Stimulated activated CD4-positive, alpha-beta T cell treated with anti-CD3 and anti-CD28 coated beads, Interleukin-4, amount 100 ng/mL, for 4 hours (primary cell): ENCODE measurements around the gene VWDE.

Experiments
- DNase-seq, 2 experiments: peaks; one replicate each; pipeline ENCODE4 v3.0.0-alpha.2; 2020

VWDE gene

DNA sequence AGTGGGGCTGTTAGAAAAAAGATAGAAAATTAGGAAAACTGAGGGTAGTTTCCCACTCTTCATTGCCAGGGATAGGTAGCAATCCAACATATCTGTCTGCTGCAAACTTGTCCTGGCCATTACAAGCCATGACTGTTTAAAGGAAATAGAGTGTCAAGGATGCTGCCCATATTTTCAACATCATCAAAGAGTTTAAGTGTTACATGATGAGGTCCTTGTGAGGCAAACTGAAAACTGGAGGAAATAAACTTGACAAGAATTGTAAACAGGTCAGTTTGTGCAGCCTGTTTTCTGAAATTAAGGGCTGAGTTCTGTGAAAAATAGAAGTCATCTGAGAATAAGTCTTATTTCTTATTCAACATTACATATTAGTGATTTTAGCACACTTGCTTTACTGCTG lies 78.0 kb downstream of the VWDE start:
- no peak for DNase-seq

DNA sequence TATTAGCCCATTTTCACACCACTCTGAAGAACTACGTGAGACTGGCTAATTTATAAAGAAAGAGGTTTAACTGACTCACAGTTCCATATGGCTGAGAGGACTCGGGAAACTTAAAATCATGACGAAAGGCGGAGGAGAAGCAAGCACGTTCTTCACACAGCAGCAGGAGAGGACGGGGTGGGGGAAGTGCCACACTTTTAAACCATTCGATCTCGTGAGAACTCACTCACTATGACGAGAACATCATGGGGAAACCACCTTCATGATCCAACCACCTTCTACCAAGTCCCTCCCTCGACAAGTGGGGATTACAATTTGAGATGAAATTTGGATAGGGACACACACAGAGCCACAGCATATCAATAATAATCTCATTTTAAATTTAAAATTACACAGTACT lies 80.2 kb downstream of the VWDE start:
- DNase-seq, result no peak

DNA sequence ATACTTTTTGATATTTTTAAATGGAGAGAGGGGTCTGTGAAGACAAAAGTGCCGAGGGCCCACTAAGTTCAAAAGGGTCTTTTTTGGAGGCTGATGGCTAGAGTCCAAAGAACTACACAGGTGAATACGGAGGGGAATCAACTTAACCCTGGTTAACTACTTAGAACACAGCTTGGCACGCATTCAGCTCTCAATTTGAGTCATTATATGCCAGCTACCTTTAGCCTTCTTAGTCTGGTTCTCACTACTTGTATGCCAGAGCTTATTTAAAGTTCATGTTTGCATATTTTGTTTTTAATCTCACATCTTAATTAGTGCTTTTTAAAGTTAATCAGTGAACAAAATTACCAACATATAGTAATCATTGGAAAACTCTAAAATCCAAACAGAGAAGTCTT lies 80.8 kb downstream of the VWDE start:
- DNase-seq, result no peak

DNA sequence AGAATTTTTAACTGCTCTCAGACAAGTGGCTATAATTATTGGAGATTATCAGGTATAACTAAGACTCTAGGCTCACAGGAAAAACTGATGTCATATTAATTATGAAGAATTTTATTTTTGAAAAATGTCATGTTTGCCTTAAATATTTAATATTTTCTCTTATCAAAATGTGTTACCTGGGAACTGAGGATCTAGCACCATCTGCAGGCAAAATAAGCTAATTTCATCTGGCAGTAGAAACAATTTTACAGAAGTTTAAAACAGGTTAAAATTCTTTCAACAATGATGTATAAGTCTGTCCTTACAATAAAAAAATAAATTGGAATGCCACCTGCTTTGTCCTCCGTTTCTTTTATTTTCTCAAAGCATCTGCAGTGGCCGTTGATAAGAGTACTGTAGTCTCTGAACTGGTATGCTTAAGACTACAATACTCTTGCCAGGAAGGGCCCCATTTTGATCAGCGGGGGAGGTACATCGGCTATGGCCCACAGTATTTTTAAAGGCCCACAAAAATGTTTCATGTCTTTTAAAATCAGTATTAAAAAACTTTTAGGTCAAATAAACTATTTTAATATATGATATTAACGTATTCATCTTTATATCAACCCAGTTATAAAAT lies 81.3 kb downstream of the VWDE start:
- DNase-seq, result no peak

DNA sequence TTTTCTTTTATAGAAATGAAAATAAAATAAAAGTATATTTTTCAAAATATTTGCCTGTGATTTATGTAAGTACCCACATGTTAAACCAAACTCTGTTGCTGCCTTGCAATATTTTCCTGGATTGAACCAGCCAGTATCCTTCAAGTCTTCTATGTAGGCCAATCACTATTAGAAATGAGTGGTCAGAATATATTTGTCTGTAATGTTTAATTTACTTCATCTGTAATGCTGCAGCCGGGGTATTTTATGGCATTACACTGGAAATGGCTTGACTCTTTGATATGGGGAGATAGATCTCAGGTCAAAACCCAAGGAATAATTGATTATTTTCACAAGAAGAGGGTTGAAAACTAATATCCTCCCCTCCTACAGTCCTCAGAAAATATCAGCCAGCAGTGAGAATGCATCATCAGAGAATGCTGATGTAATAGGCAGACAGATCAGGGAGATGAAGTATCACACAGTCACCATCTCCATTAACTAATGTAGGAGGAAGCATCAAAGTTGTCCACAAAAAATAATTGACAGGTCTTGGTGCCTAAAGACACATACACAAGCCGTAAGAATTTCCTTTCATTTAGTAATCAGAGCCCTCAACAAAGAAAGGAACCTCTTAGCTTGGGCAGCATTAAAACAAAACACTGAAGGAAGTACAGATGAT lies 82.5 kb downstream of the VWDE start:
- no peak for DNase-seq

DNA sequence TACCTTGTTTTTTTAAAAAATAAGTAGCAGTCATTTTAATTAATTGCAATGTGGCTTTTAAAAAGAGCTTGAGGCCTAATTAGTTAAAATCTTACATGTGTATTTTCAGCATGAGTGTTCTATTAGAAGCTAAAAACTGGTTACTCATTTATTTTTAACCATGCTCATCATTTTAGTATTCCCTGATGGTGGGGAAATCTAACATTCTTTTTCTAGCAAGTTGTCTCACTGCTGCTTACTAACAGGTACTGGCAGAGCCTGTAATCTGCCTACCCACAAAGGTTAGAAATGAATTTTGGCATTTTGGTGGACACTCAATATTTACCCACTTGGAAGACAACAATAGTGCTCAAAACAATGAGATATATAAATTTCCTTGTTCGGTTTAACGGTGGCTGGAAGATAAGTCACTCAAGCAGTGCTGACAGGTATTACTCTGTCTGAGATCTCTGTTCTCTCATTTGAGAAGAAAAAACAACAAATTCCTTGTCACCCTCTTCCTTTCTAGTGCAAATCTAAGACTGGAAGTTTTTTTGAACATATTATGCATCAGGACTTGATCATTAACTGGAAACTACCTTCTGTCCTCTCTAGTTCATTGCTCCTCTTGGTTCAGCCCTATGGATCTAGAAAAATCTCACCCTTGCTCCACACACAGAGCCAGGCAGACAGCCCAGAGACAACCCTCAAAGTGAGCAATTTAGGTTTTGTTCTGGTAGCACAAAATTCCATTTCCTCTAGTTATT lies 83.3 kb downstream of the VWDE start:
- DNase-seq, result no peak

DNA sequence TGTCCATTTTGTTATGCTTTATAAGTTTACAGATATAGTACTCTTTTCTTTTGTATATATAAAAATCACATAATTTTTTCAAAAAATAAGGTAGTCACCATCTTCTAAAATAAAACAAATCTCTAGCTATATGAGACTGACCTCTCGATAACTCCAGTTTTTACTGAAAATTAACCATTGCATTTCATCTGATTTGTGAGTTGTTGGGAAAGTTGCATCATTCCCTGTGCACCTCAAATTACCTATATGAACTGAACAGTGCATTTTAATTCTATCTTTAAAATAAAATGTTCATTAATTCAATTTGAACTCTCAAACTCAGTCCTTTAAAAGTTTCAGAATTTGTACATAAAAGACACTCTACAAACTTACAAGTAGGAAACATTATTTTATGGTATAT lies 86.0 kb downstream of the VWDE start:
- DNase-seq, result no peak

DNA sequence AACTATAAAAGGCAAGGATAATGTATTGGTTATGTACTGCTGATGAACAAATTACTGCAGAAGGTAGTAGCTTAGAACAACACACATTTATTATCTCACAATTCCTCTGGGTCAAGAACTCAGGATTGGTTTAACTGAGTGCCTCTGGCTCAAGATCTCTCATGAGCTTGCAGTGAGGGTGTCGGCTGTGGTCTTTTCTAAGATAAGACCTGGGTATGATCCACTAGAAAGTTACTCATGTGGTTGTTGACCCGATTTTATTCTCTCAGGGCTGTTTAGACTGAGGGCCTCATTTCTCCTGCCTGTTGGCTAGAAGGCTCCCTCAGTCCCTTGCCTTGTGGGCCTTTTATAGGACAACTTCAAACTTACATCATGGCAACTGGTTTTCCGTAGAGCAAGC lies 86.7 kb downstream of the VWDE start:
- DNase-seq, result no peak

DNA sequence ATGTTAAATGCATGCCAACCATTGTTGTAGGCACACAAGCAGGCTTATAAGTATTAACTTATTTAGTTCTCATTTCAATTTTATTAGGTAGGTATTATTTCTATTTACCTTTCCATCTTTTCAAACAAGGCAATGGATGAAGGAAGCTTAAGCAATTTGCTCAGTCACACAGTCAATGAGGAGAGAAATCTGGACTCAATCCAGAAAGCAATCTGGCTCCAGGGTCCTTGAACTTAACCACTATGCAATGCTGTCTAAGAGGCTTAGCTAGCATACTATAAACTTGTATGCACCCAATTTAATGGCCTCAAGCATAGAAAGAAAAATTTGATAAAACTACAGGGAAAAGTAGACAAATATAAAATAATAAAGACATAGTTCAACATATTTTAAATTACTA lies 88.6 kb downstream of the VWDE start:
- no peak for DNase-seq

DNA sequence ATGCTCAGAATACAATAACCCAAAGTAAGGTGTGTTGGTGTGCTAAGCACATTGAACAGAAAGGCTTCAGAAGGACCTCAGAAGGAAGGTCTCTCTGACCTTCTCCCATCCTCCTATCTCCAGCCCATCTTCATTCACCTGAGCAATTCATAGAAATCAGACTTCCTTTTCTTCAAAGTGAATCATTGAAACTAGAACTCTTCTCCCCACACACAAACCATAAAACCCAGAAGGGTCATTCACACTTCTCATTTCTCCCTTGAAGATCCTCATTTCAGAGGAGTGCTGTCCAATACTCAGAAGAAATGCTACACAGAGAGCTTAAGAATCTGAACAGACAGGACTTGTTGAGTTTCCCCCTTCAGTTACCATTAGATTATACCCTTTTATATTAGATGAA lies 89.5 kb downstream of the VWDE start:
- no peak for DNase-seq

DNA sequence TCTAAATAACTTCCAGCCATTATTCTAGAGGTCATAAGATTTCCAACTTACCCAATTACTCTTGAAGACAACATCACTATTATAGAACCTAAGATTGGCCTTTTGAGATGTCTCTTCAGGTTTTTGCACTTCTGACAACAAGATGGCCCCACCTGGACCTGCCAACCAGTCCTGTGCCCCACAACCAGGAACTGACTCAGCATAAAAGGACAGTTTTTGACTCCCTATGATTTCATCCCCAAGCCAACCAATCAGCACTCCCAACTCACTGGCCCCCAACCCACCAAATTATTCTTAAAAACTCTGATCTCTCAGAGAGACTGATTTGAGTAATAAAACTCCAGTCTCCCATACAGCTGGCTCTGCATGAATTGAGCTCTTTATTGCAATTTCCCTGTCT lies 98.2 kb downstream of the VWDE start:
- DNase-seq, result no peak

DNA sequence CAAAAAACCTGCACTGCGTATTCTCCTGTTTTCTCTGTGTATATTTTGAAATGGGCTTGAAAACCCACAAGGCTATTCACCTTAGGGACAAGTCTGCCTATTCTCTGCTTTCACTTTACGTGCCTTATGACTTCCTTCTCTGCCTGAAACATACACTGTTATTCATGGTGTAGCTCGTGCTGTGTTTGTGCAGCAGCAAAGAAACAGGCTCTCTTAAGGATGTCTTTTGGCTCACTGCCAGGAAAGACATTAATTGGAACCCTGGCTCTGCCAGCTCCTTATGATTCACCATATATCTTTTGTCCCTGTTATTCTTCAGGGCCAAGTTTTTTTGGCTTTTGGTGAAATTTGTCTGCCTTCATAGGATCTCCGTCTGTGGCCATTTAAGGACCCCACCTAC lies 100.2 kb downstream of the VWDE start:
- DNase-seq, result no peak

DNA sequence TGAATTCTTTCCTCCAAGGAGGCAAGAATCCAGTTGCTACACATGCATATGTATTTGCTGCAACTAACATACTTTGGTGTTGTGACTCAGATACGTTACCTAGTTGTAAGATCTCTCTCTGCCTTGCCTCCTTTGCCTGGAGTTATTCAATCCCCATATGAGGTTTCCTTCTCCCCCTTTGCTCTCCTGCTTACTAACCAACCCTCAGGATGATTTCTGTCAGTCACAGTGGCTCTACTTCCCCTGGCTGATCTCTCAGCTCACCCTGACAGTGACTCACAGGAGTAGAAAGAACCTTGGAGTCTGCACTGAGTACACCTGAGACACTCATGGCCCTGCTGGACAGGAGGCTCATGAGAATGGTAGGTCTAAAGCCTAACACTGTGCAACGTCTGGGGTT lies 100.6 kb downstream of the VWDE start:
- no peak for DNase-seq

DNA sequence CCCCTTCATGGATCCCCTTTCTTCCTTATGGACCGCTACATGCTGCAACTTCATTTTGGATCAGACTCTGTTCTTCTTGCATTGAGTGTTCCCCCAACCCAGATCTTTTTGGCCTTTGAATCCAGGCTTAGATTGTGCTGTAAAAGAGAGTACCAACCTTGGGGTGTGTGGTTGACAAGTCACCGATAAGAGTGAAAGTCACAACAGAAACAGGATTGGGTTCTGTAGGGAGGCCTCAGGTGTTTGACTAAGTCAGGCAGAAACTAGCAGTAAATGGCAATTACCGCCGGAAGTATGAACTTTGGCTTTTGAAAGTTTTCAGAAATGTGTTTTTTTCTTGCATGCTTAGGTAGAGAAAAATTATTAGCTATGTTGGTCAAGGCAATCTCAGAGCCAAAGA lies 103.2 kb downstream of the VWDE start:
- no peak for DNase-seq

DNA sequence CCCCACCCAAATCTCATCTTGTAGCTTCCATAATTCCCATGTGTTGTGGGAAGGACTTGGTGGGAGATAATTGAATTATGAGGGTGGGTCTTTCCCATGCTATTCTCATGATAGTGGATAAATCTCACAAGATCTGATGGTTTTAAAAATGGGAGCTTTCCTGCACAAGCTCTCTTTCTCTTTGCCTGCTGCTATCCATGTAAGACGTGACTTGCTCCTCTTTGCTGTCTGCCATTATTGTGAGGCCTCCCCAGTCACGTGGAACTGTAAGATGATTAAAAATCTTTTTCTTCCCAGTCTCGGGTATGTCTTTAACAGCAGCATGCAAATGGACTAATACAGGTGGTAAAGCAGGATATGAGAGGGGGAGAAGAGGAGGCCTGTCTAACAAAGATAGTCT lies 104.3 kb downstream of the VWDE start:
- no peak for DNase-seq

DNA sequence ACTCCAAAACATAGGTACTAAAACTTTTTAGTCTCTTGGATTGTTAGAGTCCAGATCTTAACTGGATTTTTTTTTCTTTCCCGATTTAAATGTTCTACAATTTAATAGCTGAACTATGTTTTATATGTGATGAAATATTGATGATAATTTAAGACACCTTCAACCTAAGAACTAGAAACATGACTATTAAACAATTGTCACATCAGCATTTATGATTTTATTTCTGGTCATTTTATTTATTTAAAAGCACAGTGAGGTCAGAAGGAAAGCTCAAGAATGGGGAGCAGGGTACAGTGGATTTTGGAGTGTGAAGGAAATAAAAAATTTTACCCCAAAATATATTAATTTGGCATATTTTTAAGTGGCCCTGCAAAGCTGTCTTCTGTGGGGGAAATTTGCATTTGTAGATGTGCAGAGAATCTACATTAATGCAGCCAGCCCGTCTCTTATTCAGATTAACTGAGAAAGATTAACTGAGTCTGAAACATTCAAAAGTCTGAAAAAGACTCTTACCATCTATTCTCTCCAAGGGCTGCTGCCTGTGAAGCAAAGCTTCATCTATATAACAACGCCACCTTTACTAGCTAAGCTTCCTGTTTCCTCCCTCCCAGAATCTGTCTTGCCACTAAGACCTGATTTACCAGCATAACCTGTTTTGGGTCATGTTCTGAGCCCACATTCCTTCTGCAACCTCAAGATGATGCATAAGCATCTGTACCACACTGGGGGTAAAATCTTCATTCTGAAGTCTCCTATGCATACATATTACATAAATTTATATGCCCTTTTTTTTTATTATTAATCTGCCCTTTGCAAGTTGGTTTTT lies 106.2 kb downstream of the VWDE start:
- no peak for DNase-seq

DNA sequence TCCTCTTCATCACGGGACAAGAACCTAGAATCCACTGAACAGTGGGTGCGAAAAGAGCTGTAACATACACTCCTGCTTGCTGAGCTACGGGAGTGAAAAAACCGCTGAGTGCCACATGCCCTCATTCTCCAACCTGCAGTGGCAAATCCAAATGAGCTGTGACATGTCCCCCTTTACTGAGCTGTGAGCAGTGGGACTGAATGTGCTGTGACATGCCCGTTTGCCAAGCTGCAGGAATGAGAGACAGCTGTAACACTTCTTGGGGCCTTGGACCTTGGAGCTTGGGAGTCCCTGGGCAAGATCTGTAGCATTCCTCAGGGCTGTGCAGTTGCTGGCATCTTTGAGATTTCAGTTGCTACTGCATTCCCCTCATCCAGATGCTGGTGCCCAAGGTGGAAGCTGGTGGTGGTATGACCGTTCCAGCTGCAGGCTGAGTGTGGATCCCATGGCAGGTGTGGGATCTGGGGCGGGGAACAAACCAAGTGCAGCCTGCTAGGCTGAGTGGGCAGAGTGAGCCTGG lies 107.6 kb downstream of the VWDE start:
- DNase-seq, result no peak

DNA sequence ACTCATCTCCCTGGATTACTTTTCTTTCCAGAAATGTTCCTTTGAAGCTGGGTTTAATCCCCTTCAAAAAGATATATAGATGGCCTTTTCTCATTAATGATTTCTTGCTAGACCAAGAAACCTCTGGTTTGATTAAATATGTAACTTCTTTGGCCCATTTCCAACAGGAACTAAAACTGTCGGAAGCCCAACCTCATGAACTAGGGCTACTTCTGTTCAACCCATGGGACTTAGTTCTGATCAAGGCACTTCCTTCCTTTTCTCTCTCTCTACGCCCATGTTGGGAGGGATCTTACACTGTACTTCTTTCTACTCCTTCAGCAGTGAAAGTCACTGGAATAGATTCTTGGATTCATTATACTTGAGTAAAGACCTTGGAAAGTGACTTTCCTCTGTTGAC lies 109.0 kb downstream of the VWDE start:
- DNase-seq, result no peak

DNA sequence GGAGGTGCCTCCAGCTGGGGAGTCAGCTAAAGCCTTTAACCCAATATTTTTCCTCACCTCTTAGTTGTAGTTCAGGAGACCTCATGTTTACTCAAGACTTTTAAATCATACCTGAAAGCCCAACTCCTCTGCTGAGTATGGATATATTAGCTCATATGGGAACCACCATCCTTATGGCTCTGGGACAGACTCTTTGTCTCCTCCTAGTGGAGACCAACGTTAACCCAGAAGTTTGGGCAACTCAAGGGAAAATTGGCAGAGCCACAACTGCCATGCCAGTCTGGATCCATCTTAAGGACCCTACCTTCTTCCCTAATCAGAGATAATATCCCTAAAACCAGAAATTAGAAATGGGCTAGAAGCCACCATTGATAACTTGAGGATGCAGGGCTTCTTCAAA lies 111.8 kb downstream of the VWDE start:
- DNase-seq, result no peak

DNA sequence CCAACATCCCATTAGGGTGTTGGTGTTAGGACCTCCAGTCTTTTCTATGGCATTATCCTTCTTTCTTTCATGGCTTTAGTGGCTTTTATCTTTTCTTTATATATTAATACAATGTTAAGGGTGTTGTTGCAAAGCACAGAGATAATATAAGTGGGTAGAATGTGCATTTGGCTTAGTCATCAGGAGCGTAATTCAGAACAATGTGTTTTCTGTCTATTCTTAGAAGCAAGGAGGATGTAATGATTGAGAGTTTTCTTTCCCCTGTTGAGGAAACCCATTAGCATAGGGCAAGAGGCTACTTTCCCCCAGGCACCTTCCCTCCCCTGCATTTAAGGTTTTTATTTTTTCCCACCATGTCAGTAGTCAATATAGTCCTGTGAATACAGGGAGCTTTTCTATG lies 112.9 kb downstream of the VWDE start:
- DNase-seq, result no peak

DNA sequence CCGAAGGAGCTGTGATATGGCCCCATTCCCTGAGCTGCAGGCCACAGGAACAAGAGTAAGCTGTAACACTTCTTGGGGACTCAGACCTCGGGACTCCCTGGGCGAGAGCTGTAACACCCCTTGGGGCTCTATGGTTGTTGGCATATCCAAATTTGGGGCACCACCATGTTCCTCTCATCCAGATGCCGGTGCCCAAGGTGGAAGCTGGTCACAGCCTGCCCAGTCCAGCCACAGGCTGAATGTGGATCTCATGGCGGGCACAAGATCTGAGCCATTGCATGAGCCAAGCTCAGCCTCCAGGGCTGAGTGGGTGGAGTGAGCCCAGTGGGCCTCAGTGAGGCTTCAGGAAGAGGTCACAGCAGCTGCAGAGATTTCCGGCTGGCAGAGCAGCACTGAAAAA lies 113.7 kb downstream of the VWDE start:
- no peak for DNase-seq

DNA sequence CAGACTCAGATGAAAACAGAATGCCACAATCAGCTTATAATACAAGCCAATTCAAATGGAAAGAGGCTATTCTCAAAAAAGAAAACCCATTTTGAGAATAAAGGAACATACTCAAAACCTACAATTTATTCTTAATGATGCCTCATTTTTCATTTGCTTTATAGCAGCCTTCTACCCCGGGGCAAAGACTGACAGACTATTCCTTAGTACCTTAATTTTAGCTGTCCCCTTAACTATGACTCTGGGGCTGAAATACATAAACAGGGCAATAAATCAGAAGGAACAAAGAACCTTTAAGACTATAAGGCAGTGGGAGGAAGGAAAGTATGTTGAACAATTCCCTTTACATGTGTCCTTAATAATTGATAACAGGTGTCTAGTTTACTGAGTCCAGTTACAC lies 115.8 kb downstream of the VWDE start:
- DNase-seq, result no peak

DNA sequence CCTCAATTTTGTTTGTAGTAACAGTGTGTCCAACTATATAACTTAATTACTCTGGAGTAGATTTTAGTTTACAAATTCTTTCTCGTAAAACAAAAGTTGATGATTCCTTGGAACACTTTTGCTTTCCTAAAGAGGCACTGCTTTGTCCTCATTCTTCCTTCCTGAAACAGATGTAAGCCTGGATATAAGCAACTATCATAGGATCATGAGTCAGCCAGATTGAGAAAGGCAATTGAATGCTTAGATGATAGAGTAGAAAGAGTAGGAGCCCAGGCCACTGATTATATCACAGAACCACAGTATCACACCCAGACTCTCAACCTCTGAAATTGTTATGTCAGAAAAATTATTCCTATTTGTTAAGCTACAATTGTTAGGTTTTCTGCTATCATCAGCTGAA lies 122.6 kb downstream of the VWDE start:
- no peak for DNase-seq
